Neural crest cell (in vitro differentiated cells): ENCODE measurements around the gene GPR21. TPM values are rescaled to one million over a fixed set of nuclear protein-coding genes. Genes with fewer than 3 reads are reported as not detected.

Experiments used
- DNase-seq: peaks from one replicate; pipeline ENCODE4 v3.0.0; 2021; ENCODE audit warnings: low read depth, mixed read lengths, low spot score
- H3K27ac Mint-ChIP-seq: one replicate; pipeline ENCODE4 v1.8.0; 2021; ENCODE audit warnings: mild to moderate bottlenecking, mixed read lengths; ENCODE audit not compliant: unreplicated experiment
- H3K27me3 Mint-ChIP-seq: 2 replicates; pipeline ENCODE4 v1.8.0; 2021; ENCODE audit warnings: low read depth, mild to moderate bottlenecking, mixed read lengths
- H3K36me3 Mint-ChIP-seq: 2 replicates; pipeline ENCODE4 v1.8.0; 2021; ENCODE audit warnings: low read depth, mild to moderate bottlenecking, mixed read lengths
- H3K4me1 Mint-ChIP-seq: 2 replicates; pipeline ENCODE4 v1.8.0; 2021; ENCODE audit warnings: mixed read lengths
- H3K4me3 Mint-ChIP-seq: one replicate; pipeline ENCODE4 v1.8.0; 2021; ENCODE audit warnings: mild to moderate bottlenecking, mixed read lengths
- H3K9me3 Mint-ChIP-seq: 2 replicates; pipeline ENCODE4 v1.8.0; 2021; ENCODE audit warnings: mixed read lengths
- CTCF ChIP-seq: fragments of 200-600 bp; sonication (generic); conservative IDR thresholded peaks from 2 replicates; pipeline ENCODE4 v1.5.0; 2021; ENCODE audit warnings: antibody characterized with exemption, mild to moderate bottlenecking
- total RNA-seq: library from RNA; stranded (reverse); gene quantifications from 2 replicates; pipeline ENCODE4 v1.2.1, GENCODE V29; 2021

GPR21 gene
- total RNA-seq, 1 donor from 2014 or later = 1.0 TPM

GRCh38 chr9:123016631-123017030 is 16.8 kb upstream of the GPR21 start:
- DNase-seq = no peak
- H3K27me3 Mint-ChIP-seq = no peaks in the 10 kb centered on the region
- peaks cover 16% of the 10 kb centered on the region for H3K36me3 Mint-ChIP-seq
- H3K9me3 Mint-ChIP-seq = no peaks in the 10 kb centered on the region
- no peak overlapping the region for H3K27ac Mint-ChIP-seq
- H3K4me3 Mint-ChIP-seq = no peak overlapping the region
- TF ChIP-seq CTCF = no peak
- H3K4me1 Mint-ChIP-seq = no peaks in the 10 kb centered on the region

GRCh38 chr9:123020796-123021195 is 12.7 kb upstream of the GPR21 start:
- no peaks in the 10 kb centered on the region for H3K9me3 Mint-ChIP-seq
- no peak for DNase-seq
- no peak overlapping the region for H3K4me3 Mint-ChIP-seq
- no peaks in the 10 kb centered on the region for H3K4me1 Mint-ChIP-seq
- no peaks in the 10 kb centered on the region for H3K36me3 Mint-ChIP-seq
- no peaks in the 10 kb centered on the region for H3K27me3 Mint-ChIP-seq
- no peak for TF ChIP-seq CTCF
- H3K27ac Mint-ChIP-seq = no peak overlapping the region

GRCh38 chr9:123026425-123026824 is 7.0 kb upstream of the GPR21 start:
- Mint-ChIP-seq H3K4me3 (no peak overlapping the region), H3K27me3 (no peaks in the 10 kb centered on the region), H3K9me3 (no peaks in the 10 kb centered on the region), H3K36me3 (peaks cover 3% of the 10 kb centered on the region), H3K4me1 (peaks cover 3% of the 10 kb centered on the region), H3K27ac (no peak overlapping the region)
- no peak for DNase-seq
- TF ChIP-seq CTCF = no peak

- no peak overlapping the region for H3K27ac Mint-ChIP-seq
These were observed 6.0 kb upstream of the GPR21 start for GRCh38 chr9:123027517-123027916.

GRCh38 chr9:123028136-123028535 is 5.3 kb upstream of the GPR21 start:
- TF ChIP-seq CTCF = no peak
- Mint-ChIP-seq H3K9me3 (no peaks in the 10 kb centered on the region), H3K4me3 (no peak overlapping the region), H3K36me3 (peaks cover 3% of the 10 kb centered on the region), H3K4me1 (peaks cover 13% of the 10 kb centered on the region), H3K27me3 (no peaks in the 10 kb centered on the region), H3K27ac (no peak overlapping the region)
- no peak for DNase-seq

More at GRCh38 chr9:123027517-123027916, 6.0 kb upstream of the GPR21 start:
- DNase-seq = no peak
- peaks cover 3% of the 10 kb centered on the region for H3K36me3 Mint-ChIP-seq
- no peaks in the 10 kb centered on the region for H3K9me3 Mint-ChIP-seq
- H3K4me1 Mint-ChIP-seq = peaks cover 7% of the 10 kb centered on the region
- no peak overlapping the region for H3K4me3 Mint-ChIP-seq
- no peak for TF ChIP-seq CTCF
- no peaks in the 10 kb centered on the region for H3K27me3 Mint-ChIP-seq

- H3K4me3 Mint-ChIP-seq = no peak overlapping the region
- peaks cover 22% of the 10 kb centered on the region for H3K4me1 Mint-ChIP-seq
- H3K36me3 Mint-ChIP-seq = peaks cover 3% of the 10 kb centered on the region
- H3K27me3 Mint-ChIP-seq = no peaks in the 10 kb centered on the region
- H3K27ac Mint-ChIP-seq = no peak overlapping the region
- DNase-seq = no peak
- TF ChIP-seq CTCF = no peak
- H3K9me3 Mint-ChIP-seq = no peaks in the 10 kb centered on the region
These were observed 4.5 kb upstream of the GPR21 start for GRCh38 chr9:123028973-123029372.
